Duodenal mucosa (tissue), 2 donors: ENCODE results near the gene PARM1.

Experiments
- H3K27ac ChIP-seq: one replicate; pipeline ENCODE4 v1.7.0; 2013; ENCODE audit warnings: low read depth, low read length
- H3K27me3 ChIP-seq, 2 donors: one replicate each; pipeline ENCODE4 v1.7.0; 2013; ENCODE audit warnings: low read length in 2 of 2, control low read depth in 1 of 2; ENCODE audit not compliant: insufficient read depth in 2 of 2, control insufficient read depth in 1 of 2
- H3K36me3 ChIP-seq, 2 donors: one replicate each; pipeline ENCODE4 v1.7.0; 2013; ENCODE audit warnings: low read length in 2 of 2, control low read depth in 1 of 2; ENCODE audit not compliant: insufficient read depth in 2 of 2, control insufficient read depth in 1 of 2
- H3K4me1 ChIP-seq, 2 donors: one replicate each; pipeline ENCODE4 v1.7.0; 2013; ENCODE audit warnings: low read length in 2 of 2, control low read depth in 1 of 2; ENCODE audit not compliant: insufficient read depth in 2 of 2, control insufficient read depth in 1 of 2
- H3K4me3 ChIP-seq, 2 donors: one replicate each; pipeline ENCODE4 v1.7.0; 2013; ENCODE audit warnings: low read length in 2 of 2, low read depth in 1 of 2
- H3K9ac ChIP-seq, 2 donors: one replicate each; pipeline ENCODE4 v1.7.0; 2013; ENCODE audit warnings: low read length in 2 of 2, low read depth in 1 of 2
- H3K9me3 ChIP-seq, 2 donors: one replicate each; pipeline ENCODE4 v1.7.0; 2013; ENCODE audit warnings: low read length in 2 of 2, control low read depth in 1 of 2; ENCODE audit not compliant: control insufficient read depth in 1 of 2

Gene PARM1

DNA sequence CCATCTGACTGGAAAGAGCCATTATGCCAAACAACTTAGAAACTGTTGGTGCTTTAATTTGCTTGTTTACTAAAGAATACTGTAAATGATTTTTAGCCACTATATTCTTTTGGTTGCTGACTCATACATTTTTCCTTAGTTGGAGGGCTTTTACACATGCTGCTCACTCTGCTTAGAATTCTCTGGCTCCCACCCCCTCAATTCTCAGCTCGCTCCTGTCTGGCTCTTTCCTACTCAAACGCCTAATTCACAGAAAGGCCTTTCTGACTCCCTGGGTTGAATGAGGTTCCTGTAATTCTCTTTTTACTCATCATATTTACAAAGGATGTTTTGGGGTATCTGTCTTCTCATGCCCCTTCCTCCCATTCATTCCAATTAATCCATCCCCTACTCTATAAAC is 26.1 kb upstream of the PARM1 start:
- Histone ChIP-seq H3K27me3 (peaks cover 0 to 5% of the 10 kb centered on the region in 2 donors), H3K4me1 (no peaks in the 10 kb centered on the region), H3K9me3 (no peaks in the 10 kb centered on the region), H3K27ac (no peak overlapping the region), H3K9ac (no peak overlapping the region), H3K36me3 (no peaks in the 10 kb centered on the region), H3K4me3 (no peak overlapping the region)

DNA sequence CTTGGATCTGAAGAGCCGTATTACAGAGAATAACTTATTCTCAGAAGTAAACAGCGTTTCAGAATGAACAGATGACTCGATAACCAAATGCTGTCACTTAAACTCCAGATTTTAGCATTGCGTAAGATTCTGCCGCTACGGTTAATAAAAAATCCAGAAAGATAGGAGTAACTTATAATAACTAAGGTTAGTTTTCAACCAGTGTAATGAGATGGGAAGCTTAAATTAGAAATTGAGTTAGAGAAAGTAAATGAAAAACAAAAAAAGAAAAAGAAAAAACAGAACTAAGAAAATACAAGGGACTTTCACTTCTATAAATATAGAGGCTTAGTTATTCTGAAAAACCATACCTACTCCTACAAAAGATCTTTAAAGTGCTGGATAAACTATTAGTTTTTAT is 13.1 kb upstream of the PARM1 start:
- Histone ChIP-seq H3K4me1 (no peaks in the 10 kb centered on the region), H3K9ac (no peak overlapping the region)

DNA sequence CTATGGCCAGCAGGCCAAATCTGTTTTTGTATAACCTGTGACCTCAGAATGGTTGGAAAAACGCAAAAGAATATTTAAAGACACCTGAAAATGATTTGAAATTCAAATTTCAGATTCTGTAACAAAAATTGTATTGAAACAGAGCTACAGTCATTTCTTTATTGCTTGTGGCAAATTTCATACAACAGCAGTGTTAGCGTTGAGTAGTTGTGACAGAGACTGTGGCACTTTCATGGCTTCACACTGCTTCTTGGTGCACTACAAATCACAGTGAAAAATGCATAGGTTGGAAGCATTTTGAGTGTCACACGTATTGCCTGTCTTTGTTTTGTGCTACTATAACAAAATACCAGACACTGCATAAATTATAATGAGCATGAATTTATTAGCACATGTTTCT is 12.2 kb upstream of the PARM1 start:
- no peaks in the 10 kb centered on the region for H3K4me1 ChIP-seq
- H3K27me3 ChIP-seq = no peaks in the 10 kb centered on the region
- no peak overlapping the region for H3K9ac ChIP-seq
- no peak overlapping the region for H3K27ac ChIP-seq
- no peaks in the 10 kb centered on the region for H3K9me3 ChIP-seq
- no peaks in the 10 kb centered on the region for H3K36me3 ChIP-seq
- no peak overlapping the region for H3K4me3 ChIP-seq

More for the DNA sequence above, 13.1 kb upstream of the PARM1 start:
- H3K4me3 ChIP-seq = no peak overlapping the region
- no peaks in the 10 kb centered on the region for H3K9me3 ChIP-seq
- H3K36me3 ChIP-seq = no peaks in the 10 kb centered on the region
- no peaks in the 10 kb centered on the region for H3K27me3 ChIP-seq
- H3K27ac ChIP-seq = no peak overlapping the region

DNA sequence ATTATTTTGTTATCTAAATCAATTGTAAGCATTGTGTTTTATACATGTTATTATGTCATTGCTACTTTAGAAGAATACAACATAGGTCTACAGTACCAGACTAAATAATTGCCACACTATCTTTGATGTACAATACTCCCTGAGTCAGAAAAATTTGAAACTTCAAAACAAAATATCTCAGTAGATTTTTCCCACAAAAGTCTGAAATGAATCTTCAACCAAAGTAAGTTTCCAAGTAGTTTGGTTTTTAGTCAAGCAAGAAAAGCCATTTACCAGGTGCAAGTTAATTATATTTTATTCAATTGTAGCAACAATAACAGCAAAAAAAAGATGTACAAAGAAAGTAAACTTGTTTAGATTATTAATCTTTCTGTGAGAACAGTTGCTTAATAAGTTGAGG is 11.4 kb upstream of the PARM1 start:
- no peaks in the 10 kb centered on the region for H3K27me3 ChIP-seq
- no peak overlapping the region for H3K4me3 ChIP-seq
- H3K27ac ChIP-seq = no peak overlapping the region
- no peak overlapping the region for H3K9ac ChIP-seq
- no peaks in the 10 kb centered on the region for H3K9me3 ChIP-seq
- H3K36me3 ChIP-seq = no peaks in the 10 kb centered on the region
- no peaks in the 10 kb centered on the region for H3K4me1 ChIP-seq

DNA sequence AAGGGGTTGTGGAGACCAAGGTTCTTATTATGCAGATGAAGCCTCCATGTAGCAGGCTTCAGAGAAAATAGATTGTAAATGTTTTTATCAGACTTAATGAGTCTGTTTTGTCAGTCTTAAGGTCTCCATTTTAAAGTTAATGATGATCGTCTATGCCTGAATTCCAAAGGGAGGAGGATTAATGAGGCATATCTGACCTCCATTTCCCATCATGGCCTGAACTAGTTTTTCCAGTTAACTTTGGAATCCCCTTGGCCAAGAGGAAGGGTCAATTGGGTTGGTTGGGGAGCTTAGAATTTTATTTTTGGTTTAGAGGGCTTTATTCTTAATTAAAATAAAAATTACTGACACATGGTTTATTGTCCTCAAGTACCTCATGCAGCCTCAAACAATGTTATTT is 6.9 kb upstream of the PARM1 start:
- no peak overlapping the region for H3K4me3 ChIP-seq
- no peaks in the 10 kb centered on the region for H3K36me3 ChIP-seq
- H3K9me3 ChIP-seq = no peaks in the 10 kb centered on the region
- no peaks in the 10 kb centered on the region for H3K4me1 ChIP-seq
- no peaks in the 10 kb centered on the region for H3K27me3 ChIP-seq
- H3K27ac ChIP-seq = no peak overlapping the region
- no peak overlapping the region for H3K9ac ChIP-seq

DNA sequence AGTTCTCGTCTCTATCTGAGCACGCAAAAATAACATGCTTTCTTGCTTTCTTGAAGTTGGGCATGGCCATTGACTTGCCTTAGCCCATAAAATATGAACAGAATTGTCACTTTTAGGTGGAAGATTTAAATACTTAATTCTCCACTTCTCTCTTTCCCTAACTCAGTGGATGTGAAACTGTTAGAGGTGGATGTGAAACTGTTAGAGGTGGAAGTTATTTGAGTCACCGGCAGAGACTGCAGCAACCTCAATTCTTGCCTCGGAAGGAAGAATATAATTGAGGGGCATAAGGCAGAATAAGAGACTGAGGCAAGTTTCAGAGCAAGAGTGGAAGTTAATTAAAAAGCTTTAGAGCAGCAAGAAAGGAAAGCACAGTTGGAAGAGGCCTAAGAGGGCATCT is 2.8 kb upstream of the PARM1 start:
- no peaks in the 10 kb centered on the region for H3K9me3 ChIP-seq
- H3K27me3 ChIP-seq = peaks cover 31 to 35% of the 10 kb centered on the region in 2 donors
- H3K4me3 ChIP-seq = no peak overlapping the region
- peaks cover 8 to 17% of the 10 kb centered on the region in 2 donors for H3K4me1 ChIP-seq
- no peak overlapping the region for H3K27ac ChIP-seq
- no peak overlapping the region for H3K9ac ChIP-seq
- no peaks in the 10 kb centered on the region for H3K36me3 ChIP-seq

DNA sequence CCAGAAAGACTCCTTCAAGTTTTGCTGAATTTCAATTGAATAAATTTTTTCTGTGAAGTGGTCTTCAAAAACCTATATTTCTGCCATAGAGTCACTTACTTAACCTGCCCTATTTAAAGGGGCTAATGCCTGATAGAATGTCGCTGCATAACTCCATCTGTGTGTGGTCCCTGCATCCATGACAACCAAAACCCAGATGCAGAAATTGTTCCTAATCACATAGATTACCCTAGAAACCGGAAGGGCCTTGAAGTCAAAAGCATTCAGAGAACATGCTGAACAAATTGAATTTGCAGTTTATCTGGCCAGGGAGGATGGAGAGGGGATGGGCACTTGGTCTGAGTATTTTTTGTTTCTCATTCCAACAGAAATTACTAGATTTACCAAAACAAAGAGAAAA is 1.5 kb upstream of the PARM1 start:
- Histone ChIP-seq H3K4me3 (no peak overlapping the region), H3K27me3 (peaks cover 32 to 37% of the 10 kb centered on the region in 2 donors), H3K27ac (no peak overlapping the region), H3K36me3 (no peaks in the 10 kb centered on the region), H3K9me3 (no peaks in the 10 kb centered on the region), H3K9ac (no peak overlapping the region), H3K4me1 (peaks cover 8 to 17% of the 10 kb centered on the region in 2 donors)

DNA sequence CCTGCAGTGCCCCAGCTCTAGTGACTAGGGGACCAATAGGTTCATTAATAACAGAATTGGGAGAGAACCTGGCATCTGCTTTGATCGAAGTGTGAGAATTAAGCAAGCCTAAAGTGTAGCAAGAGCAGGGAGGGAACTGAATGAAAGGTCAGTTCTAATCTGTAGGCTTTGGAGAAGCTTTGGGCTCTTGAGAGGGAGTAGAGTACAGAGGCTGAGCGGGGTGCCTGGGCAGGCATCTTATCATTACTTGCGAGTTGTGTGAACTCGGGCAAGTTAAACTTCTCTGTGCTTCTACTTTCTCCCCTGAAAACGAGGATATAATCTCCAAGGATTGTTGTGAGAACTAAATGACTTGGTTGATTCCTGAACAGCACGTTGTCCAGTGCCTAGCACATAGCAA is 906 bp upstream of the PARM1 start:
- peaks cover 32 to 40% of the 10 kb centered on the region in 2 donors for H3K27me3 ChIP-seq
- H3K4me1 ChIP-seq = peaks cover 8 to 17% of the 10 kb centered on the region in 2 donors
- H3K9me3 ChIP-seq = no peaks in the 10 kb centered on the region
- H3K36me3 ChIP-seq = no peaks in the 10 kb centered on the region
- no peak overlapping the region for H3K27ac ChIP-seq
- H3K9ac ChIP-seq = no peak overlapping the region
- no peak overlapping the region for H3K4me3 ChIP-seq

DNA sequence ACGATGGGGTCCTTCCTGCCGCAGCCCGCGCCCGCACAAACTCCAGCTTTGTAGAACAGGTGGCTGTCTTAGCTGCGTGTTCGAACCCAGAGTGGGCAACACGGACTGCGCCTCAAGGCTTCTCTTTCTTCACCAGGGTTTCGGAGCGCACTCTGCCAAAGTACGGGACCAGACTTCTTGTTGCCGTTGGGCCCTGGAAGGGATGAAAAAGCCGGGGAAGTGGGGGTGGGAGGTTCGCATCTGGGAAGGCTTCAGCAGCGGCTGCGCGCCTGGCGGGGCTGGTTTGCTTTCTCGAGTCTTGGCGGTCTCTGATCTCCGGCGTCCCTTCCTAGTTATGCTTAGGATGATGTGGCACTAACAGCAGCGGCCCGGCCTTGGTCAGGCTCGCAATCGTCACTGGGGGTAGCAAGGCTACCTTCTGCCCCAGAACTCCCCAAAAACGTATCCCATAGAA is 673 bp downstream of the PARM1 start:
- H3K27ac ChIP-seq = peak overlapping the region; percentile 54
- H3K36me3 ChIP-seq = no peaks in the 10 kb centered on the region
- H3K9me3 ChIP-seq = no peaks in the 10 kb centered on the region
- peaks cover 32 to 54% of the 10 kb centered on the region in 2 donors for H3K27me3 ChIP-seq
- H3K9ac ChIP-seq = peak overlapping the region; percentile 10 to 63
- peaks cover 8 to 17% of the 10 kb centered on the region in 2 donors for H3K4me1 ChIP-seq
- H3K4me3 ChIP-seq = peak overlapping the region; percentile 74 to 77

DNA sequence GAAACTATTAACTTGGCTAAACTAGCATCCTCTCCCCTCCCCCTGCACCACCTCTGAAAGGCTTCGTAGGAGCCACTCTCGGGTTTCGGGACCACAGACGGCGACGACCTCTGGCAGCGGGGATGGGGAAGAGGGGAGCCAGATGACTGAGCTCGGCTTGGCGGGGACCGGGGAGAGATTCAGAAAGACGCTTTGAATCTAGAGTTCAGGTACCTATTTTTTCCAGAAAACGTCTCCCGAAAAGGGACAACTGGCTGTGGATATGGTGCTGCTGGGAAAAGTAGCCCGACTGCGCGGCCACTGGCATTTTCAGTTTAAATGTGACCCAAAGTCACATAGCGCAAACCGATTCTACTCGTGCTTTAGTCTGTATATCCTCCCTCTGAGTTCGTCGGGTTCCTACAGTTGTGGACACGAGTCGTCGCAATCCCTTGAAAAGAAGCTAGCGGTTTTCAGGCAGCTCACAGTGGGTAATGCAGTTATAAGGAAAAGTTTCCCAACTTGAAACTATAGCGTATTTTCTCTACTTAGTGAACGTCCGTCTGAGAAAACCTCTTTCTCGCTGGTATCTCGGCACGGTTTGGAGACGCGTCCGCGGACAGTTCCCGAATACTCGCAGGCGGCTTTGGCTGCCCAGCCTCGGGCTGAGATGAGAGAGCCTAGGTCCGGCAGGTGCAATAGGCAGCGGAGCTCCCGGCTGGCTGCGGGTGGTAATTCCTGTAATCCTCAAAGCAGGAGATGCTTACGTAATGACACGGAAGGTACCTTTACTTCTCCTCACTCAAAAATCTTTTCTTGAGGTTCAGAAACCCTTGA is 1.3 kb downstream of the PARM1 start:
- peak overlapping the region; percentile 74 to 77 for H3K4me3 ChIP-seq
- peaks cover 32 to 55% of the 10 kb centered on the region in 2 donors for H3K27me3 ChIP-seq
- peaks cover 8 to 17% of the 10 kb centered on the region in 2 donors for H3K4me1 ChIP-seq
- no peaks in the 10 kb centered on the region for H3K9me3 ChIP-seq
- H3K9ac ChIP-seq = peak overlapping the region in 1 of 2 donors; percentile 10
- no peak overlapping the region for H3K27ac ChIP-seq
- H3K36me3 ChIP-seq = no peaks in the 10 kb centered on the region
